ENCODE data around the gene UBL4B.

The UBL4B gene

DNA sequence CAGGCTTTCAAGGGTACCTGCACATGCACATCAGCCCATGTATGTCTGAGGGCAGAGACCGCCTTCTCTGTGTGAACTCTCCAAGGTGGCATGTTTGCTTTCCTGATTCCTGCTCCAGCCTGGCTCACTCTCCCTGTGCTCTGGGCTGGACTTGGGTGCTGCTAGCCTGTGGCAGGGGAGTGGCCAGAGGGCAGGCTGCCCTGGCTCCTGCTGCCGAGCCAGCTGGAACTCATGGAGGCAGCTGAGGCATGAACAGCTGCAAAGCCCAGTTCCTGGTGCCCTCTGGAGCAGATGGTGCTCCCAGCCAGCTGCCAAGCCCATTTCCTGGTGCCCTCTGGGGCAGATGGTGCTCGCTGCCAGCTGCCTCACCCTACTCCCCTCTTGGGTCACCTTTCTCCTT is 7.6 kb downstream of the UBL4B start:
- Histone ChIP-seq H3K18ac (ENCODE audit: low read depth in 1 of 2, low read length in 2 of 2) (no peak overlapping the region), H2BK5ac (ENCODE audit: low read depth, low read length, poor library complexity, severe bottlenecking) (no peak overlapping the region), H3K79me1 (replicated peaks; ENCODE audit: low read length, poor library complexity, severe bottlenecking) (no peaks in the 10 kb centered on the region), H2BK120ac (ENCODE audit: low read depth, low read length) (no peak overlapping the region), H2AFZ (ENCODE audit: low read depth, low read length) (no peak overlapping the region), H3K4me2 (ENCODE audit: low read length, poor library complexity, severe bottlenecking) (no peak overlapping the region), H2AK5ac (ENCODE audit: low read length, severe bottlenecking) (no peak overlapping the region), H3K4me1 (ENCODE audit: control insufficient read depth, insufficient read depth, low read depth, low read length) (no peaks in the 10 kb centered on the region), H3K4ac (ENCODE audit: low read depth in 1 of 2, low read length in 2 of 2) (no peak overlapping the region), H3K23ac (ENCODE audit: low read length in 2 of 2) (no peak overlapping the region), H3K27ac (ENCODE audit: low read length, poor library complexity, severe bottlenecking) (no peak overlapping the region), H3K14ac (ENCODE audit: low read length in 2 of 2) (no peak overlapping the region), H3K9ac (ENCODE audit: low read length) (no peak overlapping the region), H3K27me3 (ENCODE audit: control insufficient read depth in 1 of 2, insufficient read depth in 1 of 2, low read length in 2 of 2) (peaks cover 13 to 16% of the 10 kb centered on the region in 2 experiments), H2BK12ac (ENCODE audit: low read length in 2 of 2) (no peak overlapping the region), H3K36me3 (ENCODE audit: control insufficient read depth in 1 of 2, insufficient read depth in 2 of 2, low read depth in 1 of 2, low read length in 2 of 2) (no peaks in the 10 kb centered on the region), H2BK15ac (ENCODE audit: low read depth, poor library complexity, severe bottlenecking) (no peak overlapping the region), H4K8ac (ENCODE audit: low read length) (no peak overlapping the region), H3K4me3 (ENCODE audit: insufficient read depth in 1 of 2, low read depth in 1 of 2, low read length in 2 of 2) (no peak overlapping the region), H3K9me3 (ENCODE audit: control insufficient read depth, low read length) (peaks cover 6% of the 10 kb centered on the region), H4K91ac (ENCODE audit: low read length) (no peak overlapping the region)
- DNase-seq: no peak
- WGBS: 86% methylated on average over 3 of the region's 3 CpGs

DNA sequence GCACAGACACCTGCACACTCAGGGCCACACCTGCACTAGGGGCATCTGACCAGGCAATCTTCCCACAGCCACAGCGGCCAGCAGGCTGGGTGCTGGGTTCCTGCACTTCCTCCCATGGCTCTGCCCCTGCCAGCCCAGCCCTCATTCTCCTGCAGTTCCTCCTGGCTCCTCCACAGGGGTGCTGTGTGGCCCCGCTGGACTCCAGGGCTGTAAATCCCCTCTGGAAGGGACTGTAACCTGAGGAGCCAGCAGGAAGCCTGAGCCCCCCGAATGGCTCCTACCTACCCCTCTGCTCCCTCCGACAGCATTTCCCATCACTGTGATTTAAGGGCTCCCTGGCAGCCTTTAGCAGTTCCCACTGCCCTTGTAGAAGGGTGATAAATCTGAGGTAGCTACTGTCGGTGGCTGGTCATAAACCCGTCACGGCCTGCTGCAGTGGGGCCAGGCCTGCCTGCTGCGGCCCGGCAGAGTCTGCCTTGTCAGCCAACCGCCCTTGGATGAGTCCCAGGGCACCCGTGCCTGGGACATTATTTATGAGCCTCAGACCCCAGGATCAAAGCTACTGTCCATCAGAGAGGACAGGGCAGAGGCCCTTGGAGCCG is 8.8 kb downstream of the UBL4B start:
- Histone ChIP-seq H2AFZ (ENCODE audit: low read depth, low read length) (no peak overlapping the region), H3K36me3 (ENCODE audit: control insufficient read depth in 1 of 2, insufficient read depth in 2 of 2, low read depth in 1 of 2, low read length in 2 of 2) (no peaks in the 10 kb centered on the region), H4K91ac (ENCODE audit: low read length) (no peak overlapping the region), H3K79me1 (replicated peaks; ENCODE audit: low read length, poor library complexity, severe bottlenecking) (no peaks in the 10 kb centered on the region), H3K23ac (ENCODE audit: low read length in 2 of 2) (no peak overlapping the region), H3K18ac (ENCODE audit: low read depth in 1 of 2, low read length in 2 of 2) (no peak overlapping the region), H2BK12ac (ENCODE audit: low read length in 2 of 2) (no peak overlapping the region), H3K14ac (ENCODE audit: low read length in 2 of 2) (no peak overlapping the region), H2BK120ac (ENCODE audit: low read depth, low read length) (no peak overlapping the region), H3K9ac (ENCODE audit: low read length) (no peak overlapping the region), H3K4me1 (ENCODE audit: control insufficient read depth, insufficient read depth, low read depth, low read length) (no peaks in the 10 kb centered on the region), H3K9me3 (ENCODE audit: control insufficient read depth, low read length) (peaks cover 11% of the 10 kb centered on the region), H2AK5ac (ENCODE audit: low read length, severe bottlenecking) (no peak overlapping the region), H3K27me3 (ENCODE audit: control insufficient read depth in 1 of 2, insufficient read depth in 1 of 2, low read length in 2 of 2) (peaks cover 3 to 11% of the 10 kb centered on the region in 2 experiments), H3K4me2 (ENCODE audit: low read length, poor library complexity, severe bottlenecking) (no peak overlapping the region), H2BK5ac (ENCODE audit: low read depth, low read length, poor library complexity, severe bottlenecking) (no peak overlapping the region), H2BK15ac (ENCODE audit: low read depth, poor library complexity, severe bottlenecking) (no peak overlapping the region), H3K4me3 (ENCODE audit: insufficient read depth in 1 of 2, low read depth in 1 of 2, low read length in 2 of 2) (no peak overlapping the region), H4K8ac (ENCODE audit: low read length) (no peak overlapping the region), H3K27ac (ENCODE audit: low read length, poor library complexity, severe bottlenecking) (no peak overlapping the region), H3K4ac (ENCODE audit: low read depth in 1 of 2, low read length in 2 of 2) (no peak overlapping the region)
- DNase-seq: no peak
- WGBS: 13% methylated on average over 11 of the region's 12 CpGs

DNA sequence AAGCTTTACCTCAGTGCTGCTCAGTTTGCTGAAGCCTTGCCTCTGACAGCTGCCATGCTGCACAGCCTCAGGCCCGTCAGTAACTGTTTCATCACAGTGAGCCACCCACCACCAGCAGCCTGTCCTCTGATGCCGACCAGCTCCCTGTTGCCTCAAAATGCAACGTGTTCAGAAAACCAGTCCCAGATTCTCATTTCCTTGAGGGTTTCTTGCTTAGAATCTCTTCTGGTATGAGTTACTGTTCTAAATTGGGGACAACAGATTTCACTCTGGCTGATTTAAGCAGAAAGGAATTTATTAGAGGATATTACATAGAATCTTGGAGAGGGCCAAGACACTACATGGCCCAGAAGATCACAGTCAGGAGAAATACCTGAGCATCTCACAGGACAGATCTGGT is 11.0 kb downstream of the UBL4B start:
- H3K23ac ChIP-seq (ENCODE audit: low read length in 2 of 2): no peak overlapping the region
- H2AFZ ChIP-seq (ENCODE audit: low read depth, low read length): no peak overlapping the region
- H3K4me2 ChIP-seq (ENCODE audit: low read length, poor library complexity, severe bottlenecking): no peak overlapping the region
- no peaks in the 10 kb centered on the region for H3K79me1 ChIP-seq (replicated peaks; ENCODE audit: low read length, poor library complexity, severe bottlenecking)
- 58% methylated on average over 3 of the region's 3 CpGs for WGBS
- H2BK15ac ChIP-seq (ENCODE audit: low read depth, poor library complexity, severe bottlenecking): no peak overlapping the region
- H3K9ac ChIP-seq (ENCODE audit: low read length): no peak overlapping the region
- peaks cover 16% of the 10 kb centered on the region for H3K9me3 ChIP-seq (ENCODE audit: control insufficient read depth, low read length)
- no peaks in the 10 kb centered on the region for H3K36me3 ChIP-seq (ENCODE audit: control insufficient read depth in 1 of 2, insufficient read depth in 2 of 2, low read depth in 1 of 2, low read length in 2 of 2)
- no peak overlapping the region for H2BK5ac ChIP-seq (ENCODE audit: low read depth, low read length, poor library complexity, severe bottlenecking)
- no peak overlapping the region for H2BK120ac ChIP-seq (ENCODE audit: low read depth, low read length)
- H2BK12ac ChIP-seq (ENCODE audit: low read length in 2 of 2): no peak overlapping the region
- no peak overlapping the region for H3K14ac ChIP-seq (ENCODE audit: low read length in 2 of 2)
- H3K18ac ChIP-seq (ENCODE audit: low read depth in 1 of 2, low read length in 2 of 2): no peak overlapping the region
- no peak overlapping the region for H4K8ac ChIP-seq (ENCODE audit: low read length)
- DNase-seq: no peak
- H2AK5ac ChIP-seq (ENCODE audit: low read length, severe bottlenecking): no peak overlapping the region
- H3K27ac ChIP-seq (ENCODE audit: low read length, poor library complexity, severe bottlenecking): no peak overlapping the region
- no peak overlapping the region for H3K4me3 ChIP-seq (ENCODE audit: insufficient read depth in 1 of 2, low read depth in 1 of 2, low read length in 2 of 2)
- peaks cover 9 to 14% of the 10 kb centered on the region in 2 experiments for H3K27me3 ChIP-seq (ENCODE audit: control insufficient read depth in 1 of 2, insufficient read depth in 1 of 2, low read length in 2 of 2)
- no peak overlapping the region for H4K91ac ChIP-seq (ENCODE audit: low read length)
- no peaks in the 10 kb centered on the region for H3K4me1 ChIP-seq (ENCODE audit: control insufficient read depth, insufficient read depth, low read depth, low read length)
- H3K4ac ChIP-seq (ENCODE audit: low read depth in 1 of 2, low read length in 2 of 2): no peak overlapping the region

DNA sequence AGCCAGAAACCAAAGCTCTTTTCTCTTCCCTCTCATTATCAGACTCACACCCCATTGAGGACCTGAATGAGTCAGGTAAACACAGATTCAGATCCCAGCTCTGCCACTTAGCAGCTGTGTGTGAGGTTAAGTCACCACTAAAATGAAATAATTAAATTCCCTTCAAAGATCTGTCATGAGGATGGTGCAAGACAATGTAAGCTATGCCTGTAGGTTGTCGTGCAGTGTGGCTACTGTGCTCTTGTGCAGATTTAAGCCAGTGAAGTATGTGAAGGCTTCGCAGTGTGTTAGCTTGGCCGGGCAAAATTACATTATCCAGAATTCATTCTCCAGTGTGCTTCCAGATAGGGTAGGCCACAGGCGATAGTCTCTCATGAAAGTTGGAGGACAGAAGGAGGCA is 13.6 kb downstream of the UBL4B start:
- H2BK15ac ChIP-seq (ENCODE audit: low read depth, poor library complexity, severe bottlenecking): no peak overlapping the region
- 83% methylated on average over 1 of the region's 4 CpGs for WGBS
- no peak overlapping the region for H3K27ac ChIP-seq (ENCODE audit: low read length, poor library complexity, severe bottlenecking)
- H3K4ac ChIP-seq (ENCODE audit: low read depth in 1 of 2, low read length in 2 of 2): no peak overlapping the region
- no peaks in the 10 kb centered on the region for H3K4me1 ChIP-seq (ENCODE audit: control insufficient read depth, insufficient read depth, low read depth, low read length)
- no peaks in the 10 kb centered on the region for H3K79me1 ChIP-seq (replicated peaks; ENCODE audit: low read length, poor library complexity, severe bottlenecking)
- H3K18ac ChIP-seq (ENCODE audit: low read depth in 1 of 2, low read length in 2 of 2): no peak overlapping the region
- no peak overlapping the region for H3K4me2 ChIP-seq (ENCODE audit: low read length, poor library complexity, severe bottlenecking)
- H3K23ac ChIP-seq (ENCODE audit: low read length in 2 of 2): no peak overlapping the region
- H4K8ac ChIP-seq (ENCODE audit: low read length): no peak overlapping the region
- peaks cover 32 to 39% of the 10 kb centered on the region in 2 experiments for H3K27me3 ChIP-seq (ENCODE audit: control insufficient read depth in 1 of 2, insufficient read depth in 1 of 2, low read length in 2 of 2)
- DNase-seq: no peak
- no peak overlapping the region for H3K4me3 ChIP-seq (ENCODE audit: insufficient read depth in 1 of 2, low read depth in 1 of 2, low read length in 2 of 2)
- peaks cover 16% of the 10 kb centered on the region for H3K9me3 ChIP-seq (ENCODE audit: control insufficient read depth, low read length)
- H3K36me3 ChIP-seq (ENCODE audit: control insufficient read depth in 1 of 2, insufficient read depth in 2 of 2, low read depth in 1 of 2, low read length in 2 of 2): no peaks in the 10 kb centered on the region
- no peak overlapping the region for H2BK120ac ChIP-seq (ENCODE audit: low read depth, low read length)
- no peak overlapping the region for H2BK12ac ChIP-seq (ENCODE audit: low read length in 2 of 2)
- no peak overlapping the region for H4K91ac ChIP-seq (ENCODE audit: low read length)
- H3K14ac ChIP-seq (ENCODE audit: low read length in 2 of 2): no peak overlapping the region
- no peak overlapping the region for H2AK5ac ChIP-seq (ENCODE audit: low read length, severe bottlenecking)
- H2BK5ac ChIP-seq (ENCODE audit: low read depth, low read length, poor library complexity, severe bottlenecking): no peak overlapping the region
- no peak overlapping the region for H3K9ac ChIP-seq (ENCODE audit: low read length)
- no peak overlapping the region for H2AFZ ChIP-seq (ENCODE audit: low read depth, low read length)

Data from mesenchymal stem cell (in vitro differentiated cells and primary cell).